ENCODE results near the gene BORCS8.
"Not testable (repeated sequence)": the region's sequence is repeated elsewhere in the genome, so short reads cannot be mapped to it uniquely, and the experiment has no call there.

Gene BORCS8

GRCh38 chr19:19179548-19180441, 12.2 kb downstream of the BORCS8 start:
- no peak for DNase-seq

- DNase-seq = no peak
Observed at GRCh38 chr19:19176950-19177349, 15.0 kb downstream of the BORCS8 start.

- DNase-seq = not testable (repeated sequence)
Observed at GRCh38 chr19:19173243-19173642, 18.7 kb downstream of the BORCS8 start.

GRCh38 chr19:19171821-19172532, 20.0 kb downstream of the BORCS8 start:
- peak; percentile 59 for DNase-seq

- DNase-seq = no peak
Observed at GRCh38 chr19:19170873-19171672, 20.9 kb downstream of the BORCS8 start.

- DNase-seq = peak; percentile 82
Observed at GRCh38 chr19:19170053-19170872, 21.7 kb downstream of the BORCS8 start, which contains the start of gene MEF2B. MEF2B (minus strand) TSS chr19:19170263; CDS start chr19:19150735, 19,528 bp downstream.

GRCh38 chr19:19169236-19170052, 22.5 kb downstream of the BORCS8 start:
- no peak for DNase-seq

- no peak for DNase-seq
Observed at GRCh38 chr19:19167612-19168011, 24.3 kb downstream of the BORCS8 start.

GRCh38 chr19:19165396-19165795, 26.6 kb downstream of the BORCS8 start:
- DNase-seq = no peak

- DNase-seq = no peak
Observed at GRCh38 chr19:19162495-19162894, 29.5 kb downstream of the BORCS8 start.

GRCh38 chr19:19160461-19161035, 31.4 kb downstream of the BORCS8 start:
- DNase-seq = no peak

GRCh38 chr19:19159534-19159933, 32.4 kb downstream of the BORCS8 start:
- no peak for DNase-seq

- DNase-seq = no peak
Observed at GRCh38 chr19:19157808-19158207, 34.1 kb downstream of the BORCS8 start.

- DNase-seq = no peak
Observed at GRCh38 chr19:19155495-19156219, 36.3 kb downstream of the BORCS8 start.

GRCh38 chr19:19154768-19155494, 37.0 kb downstream of the BORCS8 start:
- no peak for DNase-seq

GRCh38 chr19:19152668-19153384, 39.1 kb downstream of the BORCS8 start:
- DNase-seq = no peak

GRCh38 chr19:19151418-19151817, 40.5 kb downstream of the BORCS8 start:
- DNase-seq = no peak

- no peak for DNase-seq
Observed at GRCh38 chr19:19149435-19149834, 42.5 kb downstream of the BORCS8 start.

GRCh38 chr19:19148504-19148903, 43.4 kb downstream of the BORCS8 start:
- not testable (repeated sequence) for DNase-seq
